GM19455 (cell line): ENCODE measurements around the gene ARGLU1.

ENCODE experiments used
- ATAC-seq: cut with Tn5 transposase; IDR thresholded peaks from one replicate; pipeline ENCODE4 v1.9.1; 2021; ENCODE audit not compliant: unreplicated experiment

Gene ARGLU1

GRCh38 chr13:106503730-106504453 is 64.0 kb downstream of the ARGLU1 start:
- ATAC-seq: no peak

GRCh38 chr13:106503272-106503671 is 64.7 kb downstream of the ARGLU1 start:
- ATAC-seq: no peak

- ATAC-seq: no peak
Observed at GRCh38 chr13:106500445-106500844, 67.5 kb downstream of the ARGLU1 start.

- no peak for ATAC-seq
Observed at GRCh38 chr13:106499896-106500295, 68.0 kb downstream of the ARGLU1 start.

GRCh38 chr13:106499113-106499512 is 68.8 kb downstream of the ARGLU1 start:
- ATAC-seq: no peak

GRCh38 chr13:106498571-106498970 is 69.4 kb downstream of the ARGLU1 start:
- no peak for ATAC-seq

- ATAC-seq: no peak
Observed at GRCh38 chr13:106498158-106498557, 69.8 kb downstream of the ARGLU1 start.

GRCh38 chr13:106497079-106497478 is 70.9 kb downstream of the ARGLU1 start:
- no peak for ATAC-seq

- ATAC-seq: no peak
Observed at GRCh38 chr13:106496072-106496997, 71.6 kb downstream of the ARGLU1 start.

GRCh38 chr13:106494936-106495335 is 73.0 kb downstream of the ARGLU1 start:
- no peak for ATAC-seq

GRCh38 chr13:106494506-106494905 is 73.4 kb downstream of the ARGLU1 start:
- no peak for ATAC-seq

- no peak for ATAC-seq
Observed at GRCh38 chr13:106493533-106494220, 74.3 kb downstream of the ARGLU1 start.

- no peak for ATAC-seq
Observed at GRCh38 chr13:106492588-106493475, 75.1 kb downstream of the ARGLU1 start.

- no peak for ATAC-seq
Observed at GRCh38 chr13:106491928-106492587, 75.9 kb downstream of the ARGLU1 start.
